Measurements from ENCODE around the gene PTGER3. TPM values are rescaled to one million over a fixed set of nuclear protein-coding genes. Genes with fewer than 3 reads are reported as not detected.

The PTGER3 gene
- total RNA-seq: 0.26 and 0.62 TPM in 2 replicates

DNA sequence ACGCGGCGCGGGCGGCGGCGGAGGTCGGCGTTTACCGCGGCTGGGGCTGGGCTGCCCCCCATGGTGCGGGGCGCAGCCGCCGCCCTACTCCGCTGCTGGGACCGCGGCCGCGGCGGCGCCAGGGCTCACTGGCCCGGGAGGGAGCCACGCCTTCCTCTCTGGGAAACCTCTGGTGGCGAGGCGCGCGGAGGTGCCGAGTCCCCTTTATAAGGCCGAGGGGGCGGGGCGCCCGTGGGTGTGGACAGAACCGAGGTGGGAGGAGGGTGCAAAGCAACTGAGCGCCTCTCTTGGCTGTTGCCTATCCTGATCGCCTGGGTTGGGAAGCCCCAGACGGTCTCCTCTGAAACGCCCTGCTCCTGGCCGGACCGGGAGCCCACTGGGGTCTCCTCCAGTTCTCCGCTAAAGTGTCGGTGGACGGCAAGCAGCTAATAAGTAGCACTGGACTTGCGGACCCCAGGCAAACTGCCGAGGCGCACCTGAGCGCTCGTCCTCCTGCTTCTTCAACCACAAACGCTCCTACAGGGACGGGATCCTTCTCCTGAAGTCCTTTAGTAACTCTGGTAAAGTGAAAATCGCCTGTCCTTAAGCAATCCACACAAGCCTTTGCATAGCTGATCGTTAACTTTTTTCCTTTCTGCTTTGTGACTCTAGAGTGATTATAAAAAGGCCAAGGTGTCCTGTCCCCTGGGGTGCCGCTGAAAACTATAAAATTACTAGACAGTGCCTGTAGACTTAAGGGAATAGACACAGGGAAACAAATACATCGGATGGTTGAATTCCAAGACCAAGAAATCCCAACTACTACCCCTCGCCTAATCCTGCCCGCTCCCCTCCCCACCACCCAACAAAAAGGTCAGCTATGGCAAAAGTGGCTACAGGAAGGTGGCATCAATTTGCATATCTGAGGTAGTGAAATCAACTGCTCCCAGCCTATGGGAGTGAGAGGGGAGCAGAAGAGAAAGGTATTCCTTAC, at the start of gene PTGER3:
PTGER3 (minus strand) TSS at position 182 of the 973 bp plus-strand sequence. CDS start 239 bp downstream, outside the sequence.
- no peaks in the 10 kb centered on the region for H3K36me3 Mint-ChIP-seq (ENCODE audit: low read depth)
- peak within 1 kb of the TSS; percentile 86 for H3K4me3 Mint-ChIP-seq
- H3K27ac Mint-ChIP-seq: no peak within 1 kb of the TSS
- intact Hi-C loops (cut with micrococcal nuclease): loop anchor here (5.0 kb wide), 1 partner anchor 916 kb away; no protein-coding TSS in a partner anchor
- DNase-seq: peak; percentile 88
- H3K9me3 Mint-ChIP-seq: no peaks in the 10 kb centered on the region
- peaks cover 16% of the 10 kb centered on the region for H3K4me1 Mint-ChIP-seq
- H3K27me3 Mint-ChIP-seq: peaks cover 48% of the 10 kb centered on the region

GRCh38 chr1:71094913-71095312, 47.3 kb upstream of the PTGER3 start:
- no peaks in the 10 kb centered on the region for H3K9me3 Mint-ChIP-seq
- H3K4me1 Mint-ChIP-seq: no peaks in the 10 kb centered on the region
- no peak for DNase-seq
- intact Hi-C loops (cut with micrococcal nuclease): no loop called here
- no peak overlapping the region for H3K27ac Mint-ChIP-seq
- H3K36me3 Mint-ChIP-seq (ENCODE audit: low read depth): no peaks in the 10 kb centered on the region
- peaks cover 3% of the 10 kb centered on the region for H3K27me3 Mint-ChIP-seq
- H3K4me3 Mint-ChIP-seq: no peak overlapping the region

GRCh38 chr1:71093938-71094337, 46.3 kb upstream of the PTGER3 start:
- Mint-ChIP-seq H3K4me1 (no peaks in the 10 kb centered on the region), H3K27me3 (peaks cover 3% of the 10 kb centered on the region), H3K36me3 (ENCODE audit: low read depth) (no peaks in the 10 kb centered on the region), H3K9me3 (no peaks in the 10 kb centered on the region), H3K4me3 (no peak overlapping the region), H3K27ac (no peak overlapping the region)
- intact Hi-C loops (cut with micrococcal nuclease): no loop called here
- no peak for DNase-seq

DNA sequence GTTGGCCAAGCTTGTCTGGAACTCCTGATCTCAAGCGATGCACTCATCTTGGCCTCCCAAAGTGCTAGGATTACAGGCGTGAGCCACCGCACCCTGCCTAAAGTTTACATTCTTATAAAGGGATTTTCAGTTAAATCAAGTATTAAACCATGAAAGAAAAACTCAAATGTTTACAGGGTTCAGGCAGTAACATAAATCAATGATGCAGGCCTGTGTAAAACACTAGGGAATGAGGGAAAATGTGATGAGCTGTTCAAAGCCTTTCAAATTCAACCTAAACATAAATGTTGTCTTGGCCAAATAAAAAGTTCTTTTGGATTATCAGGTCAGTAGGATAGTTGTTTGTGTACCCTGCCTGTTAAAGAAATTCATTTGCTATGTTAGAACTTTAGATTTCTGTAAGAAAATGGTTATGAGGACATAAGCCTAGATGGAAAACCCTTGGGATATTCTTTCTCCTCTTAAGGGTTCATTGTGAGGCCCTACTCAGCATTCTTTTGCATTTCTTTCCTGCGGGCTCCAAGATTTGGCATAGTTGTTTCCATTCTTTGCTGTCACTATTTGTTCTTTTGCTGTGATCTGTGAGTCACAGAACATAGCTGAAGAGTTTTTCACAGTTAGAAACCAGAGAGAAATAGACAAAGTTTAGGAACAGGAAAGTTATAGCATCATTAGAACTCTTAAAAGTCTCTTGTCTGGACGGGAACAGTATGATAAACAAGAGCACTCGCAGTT, 42.1 kb upstream of the PTGER3 start:
- no peak overlapping the region for H3K4me3 Mint-ChIP-seq
- no peak for DNase-seq
- no peaks in the 10 kb centered on the region for H3K9me3 Mint-ChIP-seq
- H3K27me3 Mint-ChIP-seq: peaks cover 7% of the 10 kb centered on the region
- no peaks in the 10 kb centered on the region for H3K36me3 Mint-ChIP-seq (ENCODE audit: low read depth)
- no peaks in the 10 kb centered on the region for H3K4me1 Mint-ChIP-seq
- H3K27ac Mint-ChIP-seq: no peak overlapping the region
- intact Hi-C loops (cut with micrococcal nuclease): loop anchor here (10.0 kb wide), 1 partner anchor 1195 kb away; the partner anchor contains the start of gene NEGR1

- Mint-ChIP-seq H3K9me3 (no peaks in the 10 kb centered on the region), H3K4me3 (no peak overlapping the region), H3K27ac (no peak overlapping the region), H3K36me3 (ENCODE audit: low read depth) (no peaks in the 10 kb centered on the region), H3K27me3 (peaks cover 11% of the 10 kb centered on the region), H3K4me1 (no peaks in the 10 kb centered on the region)
- DNase-seq: no peak
- intact Hi-C loops (cut with micrococcal nuclease): loop anchor here (10.0 kb wide), 1 partner anchor 1196 kb away; the partner anchor contains the start of gene NEGR1
Measured at GRCh38 chr1:71088645-71089287, 41.1 kb upstream of the PTGER3 start.

- no peaks in the 10 kb centered on the region for H3K9me3 Mint-ChIP-seq
- no peak overlapping the region for H3K4me3 Mint-ChIP-seq
- H3K27ac Mint-ChIP-seq: no peak overlapping the region
- intact Hi-C loops (cut with micrococcal nuclease): loop anchor here (10.0 kb wide), 1 partner anchor 1197 kb away; the partner anchor contains the start of gene NEGR1
- H3K36me3 Mint-ChIP-seq (ENCODE audit: low read depth): no peaks in the 10 kb centered on the region
- DNase-seq: no peak
- no peaks in the 10 kb centered on the region for H3K4me1 Mint-ChIP-seq
- H3K27me3 Mint-ChIP-seq: peaks cover 18% of the 10 kb centered on the region
Measured at GRCh38 chr1:71087713-71088112, 40.1 kb upstream of the PTGER3 start.

DNA sequence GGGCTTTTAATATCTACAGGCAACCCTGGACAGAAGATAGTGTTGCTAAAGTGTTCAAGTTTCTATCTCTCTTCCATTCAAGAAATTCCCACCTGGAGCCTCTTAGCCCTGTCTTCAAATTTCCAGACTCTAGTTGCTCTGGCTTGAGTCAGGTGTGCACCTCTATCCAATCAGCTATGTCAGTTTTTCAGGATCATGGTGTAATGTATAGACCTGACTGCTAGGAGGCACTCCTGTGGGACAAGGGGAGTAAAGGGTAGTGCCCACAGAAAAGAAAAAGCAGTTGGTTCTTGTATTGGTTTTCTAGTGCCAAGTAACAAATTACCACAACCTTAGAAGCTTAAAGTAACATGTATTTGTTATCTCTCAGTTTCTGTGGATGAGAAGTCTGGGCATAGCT, 39.4 kb upstream of the PTGER3 start:
- Mint-ChIP-seq H3K4me3 (no peak overlapping the region), H3K9me3 (peaks cover under 1% of the 10 kb centered on the region)
- intact Hi-C loops (cut with micrococcal nuclease): loop anchor here (10.0 kb wide), 1 partner anchor 1198 kb away; the partner anchor contains the start of gene NEGR1

GRCh38 chr1:71086331-71086730, 38.7 kb upstream of the PTGER3 start:
- DNase-seq: no peak
- Mint-ChIP-seq H3K27ac (no peak overlapping the region), H3K36me3 (ENCODE audit: low read depth) (peaks cover 4% of the 10 kb centered on the region), H3K4me1 (peaks cover 5% of the 10 kb centered on the region), H3K9me3 (peaks cover 7% of the 10 kb centered on the region), H3K4me3 (no peak overlapping the region), H3K27me3 (peaks cover 19% of the 10 kb centered on the region)
- intact Hi-C loops (cut with micrococcal nuclease): loop anchor here (10.0 kb wide), 1 partner anchor 1198 kb away; the partner anchor contains the start of gene NEGR1

More for the DNA sequence above, 39.4 kb upstream of the PTGER3 start:
- peaks cover 18% of the 10 kb centered on the region for H3K27me3 Mint-ChIP-seq
- H3K36me3 Mint-ChIP-seq (ENCODE audit: low read depth): no peaks in the 10 kb centered on the region
- no peak overlapping the region for H3K27ac Mint-ChIP-seq
- no peaks in the 10 kb centered on the region for H3K4me1 Mint-ChIP-seq
- no peak for DNase-seq

DNA sequence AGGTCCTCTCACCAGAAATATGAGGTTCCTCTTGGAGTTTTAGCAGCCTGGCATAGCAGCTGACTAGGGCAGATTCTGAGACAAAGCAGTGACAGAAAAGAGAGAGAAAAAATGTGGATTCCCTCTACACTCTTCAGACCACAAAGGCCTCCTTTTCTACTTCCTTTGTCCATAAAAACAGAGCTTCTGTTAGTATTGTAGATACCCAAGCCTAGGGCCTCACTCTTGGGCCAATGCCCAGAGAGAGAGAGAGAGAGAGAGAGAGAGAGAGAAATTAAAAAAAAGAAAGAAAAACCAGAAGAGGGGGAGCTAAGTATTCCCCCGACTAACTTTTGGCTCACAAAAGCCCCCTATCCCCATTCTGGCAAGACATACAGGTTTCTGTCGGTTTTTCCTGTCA, 35.7 kb upstream of the PTGER3 start:
- H3K27ac Mint-ChIP-seq: no peak overlapping the region
- H3K4me1 Mint-ChIP-seq: peaks cover 13% of the 10 kb centered on the region
- H3K4me3 Mint-ChIP-seq: no peak overlapping the region
- DNase-seq: no peak
- H3K9me3 Mint-ChIP-seq: peaks cover 7% of the 10 kb centered on the region
- peaks cover 13% of the 10 kb centered on the region for H3K36me3 Mint-ChIP-seq (ENCODE audit: low read depth)
- intact Hi-C loops (cut with micrococcal nuclease): loop anchor here (5.0 to 10.0 kb wide), 2 partner anchors 861 to 1202 kb away; partner anchors contain the start of genes NEGR1 and SRSF11
- peaks cover 17% of the 10 kb centered on the region for H3K27me3 Mint-ChIP-seq

- DNase-seq: peak; percentile 62
- intact Hi-C loops (cut with micrococcal nuclease): loop anchor here (1.0 to 10.0 kb wide), 5 partner anchors 671 to 1203 kb away; partner anchors contain the start of genes CTH, LRRC40, NEGR1 and SRSF11
- Mint-ChIP-seq H3K4me3 (peak overlapping the region; percentile 100), H3K27me3 (peaks cover 14% of the 10 kb centered on the region), H3K36me3 (ENCODE audit: low read depth) (peaks cover 22% of the 10 kb centered on the region), H3K4me1 (peaks cover 13% of the 10 kb centered on the region), H3K27ac (peak overlapping the region; percentile 53), H3K9me3 (peaks cover 7% of the 10 kb centered on the region)
Measured at GRCh38 chr1:71081697-71082080, 34.1 kb upstream of the PTGER3 start.

DNA sequence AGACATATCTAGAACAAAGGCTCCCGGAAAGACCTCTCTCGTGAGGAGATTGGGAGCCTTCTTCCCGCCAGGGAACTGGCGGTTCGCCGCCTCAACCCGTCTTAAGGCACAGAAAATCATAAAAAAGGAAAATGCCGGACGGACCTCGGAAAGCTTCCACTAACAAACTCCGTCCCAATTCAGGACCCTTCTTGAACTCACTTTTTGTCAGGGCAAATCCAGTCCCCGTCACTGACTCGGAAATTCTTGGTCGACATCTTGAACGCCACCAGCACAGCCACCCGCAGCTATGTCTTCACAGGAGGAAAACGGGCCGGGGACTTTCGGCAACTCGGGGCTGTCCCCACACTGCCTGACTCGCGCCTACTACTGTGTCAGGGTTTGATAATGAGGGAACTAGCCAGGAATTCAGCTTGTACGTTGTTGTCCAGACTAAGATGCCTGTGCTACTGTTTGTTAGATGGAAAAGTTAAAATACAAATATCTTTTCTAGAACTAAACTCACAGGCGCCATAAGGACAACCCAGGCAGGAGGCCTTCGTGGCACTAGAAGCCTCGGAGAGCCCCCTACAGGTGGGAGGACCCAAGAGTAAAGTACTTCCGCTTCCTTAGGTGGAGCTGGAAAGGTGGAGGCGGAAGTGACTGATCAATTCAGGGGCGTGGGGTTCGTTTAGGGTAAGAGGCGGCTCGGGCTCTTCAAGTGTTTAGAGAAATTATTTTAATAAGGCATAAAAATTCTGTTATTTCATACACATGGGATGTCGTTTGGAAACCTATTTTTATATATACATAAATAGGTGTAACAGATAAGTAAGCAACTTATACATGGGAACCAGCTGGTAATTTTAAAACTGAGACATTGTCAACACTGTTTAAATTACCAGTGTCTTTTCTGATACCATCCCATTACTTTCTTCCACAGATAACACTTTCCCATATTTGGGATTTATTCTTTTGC, 33.4 kb upstream of the PTGER3 start, which contains the start of gene ZRANB2:
ZRANB2 (minus strand) TSS at position 297 of the 958 bp plus-strand sequence; CDS start at position 257, 40 bp downstream.
- peaks cover 14% of the 10 kb centered on the region for H3K27me3 Mint-ChIP-seq
- H3K36me3 Mint-ChIP-seq (ENCODE audit: low read depth): peaks cover 27% of the 10 kb centered on the region
- intact Hi-C loops (cut with micrococcal nuclease): loop anchor here (1.0 to 10.0 kb wide), 5 partner anchors 670 to 1204 kb away; partner anchors contain the start of genes CTH, LRRC40, NEGR1 and SRSF11
- H3K9me3 Mint-ChIP-seq: peaks cover 7% of the 10 kb centered on the region
- peaks cover 13% of the 10 kb centered on the region for H3K4me1 Mint-ChIP-seq
- DNase-seq: peak; percentile 97
- peak within 1 kb of the TSS; percentile 99 for H3K27ac Mint-ChIP-seq
- H3K4me3 Mint-ChIP-seq: peak within 1 kb of the TSS; percentile 100

DNA sequence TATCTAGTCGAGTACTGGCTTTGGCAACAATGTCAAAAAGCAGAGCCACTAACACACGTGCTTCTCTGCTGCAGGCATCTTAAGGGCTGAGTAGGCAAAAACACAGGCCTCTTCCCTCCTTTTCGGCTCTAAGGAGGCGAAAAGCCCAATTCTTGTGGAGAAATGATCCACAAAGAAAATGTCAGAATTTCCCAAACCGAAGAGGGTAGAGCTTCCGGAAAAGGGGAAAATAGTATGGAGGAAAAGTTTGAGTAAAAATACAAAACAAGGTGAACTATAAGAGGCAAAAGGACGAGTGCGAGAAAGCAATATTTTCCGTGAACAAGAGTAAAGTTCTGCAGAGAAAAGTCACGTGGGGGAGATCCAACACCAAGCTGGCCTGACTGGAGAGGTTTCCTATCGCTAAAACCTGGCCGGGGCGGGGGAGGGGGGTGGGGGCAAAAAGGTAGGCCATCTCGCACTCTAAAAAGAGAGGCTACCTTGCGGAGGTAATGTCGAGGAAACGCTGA, 32.7 kb upstream of the PTGER3 start:
- peaks cover 7% of the 10 kb centered on the region for H3K9me3 Mint-ChIP-seq
- intact Hi-C loops (cut with micrococcal nuclease): loop anchor here (2.0 to 10.0 kb wide), 3 partner anchors 669 to 1205 kb away; partner anchors contain the start of genes CTH, NEGR1 and SRSF11
- H3K36me3 Mint-ChIP-seq (ENCODE audit: low read depth): peaks cover 34% of the 10 kb centered on the region
- H3K27ac Mint-ChIP-seq: peak overlapping the region; percentile 99
- H3K4me1 Mint-ChIP-seq: peaks cover 20% of the 10 kb centered on the region
- peaks cover 14% of the 10 kb centered on the region for H3K27me3 Mint-ChIP-seq
- peak overlapping the region; percentile 100 for H3K4me3 Mint-ChIP-seq
- peak; percentile 67 for DNase-seq
